T-helper 1 cell treated with Interleukin-12 subunit alpha and Interleukin-12 subunit beta and Interleukin-4 antibody, amounts not matched to agents 30 ng/mL and 1 ng/mL, for 36 hours (primary cell): Measurements from ENCODE around the gene GUCY1B1. TPM values are rescaled to one million over a fixed set of nuclear protein-coding genes. Genes with fewer than 3 reads are reported as not detected.

Experiments used
- intact Hi-C: fragments of 100-400 bp; cut with micrococcal nuclease; formaldehyde crosslinking; loops from one replicate; pipeline ENCODE4 v1.15.1; 2024
- total RNA-seq: library from RNA; stranded (reverse); gene quantifications from 2 replicates; pipeline ENCODE4 v1.2.3, GENCODE V29; 2022

The GUCY1B1 gene
- total RNA-seq, 1 donor from 2014 or later: 0.07 TPM

DNA sequence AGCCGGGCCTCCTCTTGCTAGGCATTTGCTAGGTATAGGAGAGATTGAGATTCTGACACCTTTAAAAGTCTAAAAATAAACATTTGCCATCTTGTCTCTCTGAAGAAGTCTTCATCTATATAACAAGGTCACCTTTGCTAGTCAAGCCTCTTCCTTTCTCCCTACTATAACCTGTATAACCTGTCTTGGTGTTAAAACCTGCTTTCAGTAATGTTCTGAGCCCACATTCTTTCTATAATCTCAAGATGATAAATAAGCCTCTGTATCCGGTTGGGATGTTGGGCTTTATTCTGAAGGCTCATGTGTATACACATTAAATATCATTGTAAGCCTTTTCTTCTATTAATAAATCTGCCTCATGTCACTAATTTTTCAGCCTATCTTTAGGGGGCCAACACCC lies 97.1 kb downstream of the GUCY1B1 start:
- intact Hi-C loops: no loop called here

Other genes starting within 250 kb of the GUCY1B1 start
- not detected in 2 replicates for gene GUCY1A1, start 92.2 kb upstream of the GUCY1B1 start, total RNA-seq
- not detected in 2 replicates for gene ASIC5, start 107.3 kb downstream of the GUCY1B1 start, total RNA-seq
- not detected in 2 replicates for gene TDO2, start 144.7 kb downstream of the GUCY1B1 start, total RNA-seq
- gene CTSO, start 194.8 kb downstream of the GUCY1B1 start, total RNA-seq: 3.6 and 3.8 TPM in 2 replicates